GM21576 (cell line): ENCODE measurements around the gene PPP2R2B.
"Not testable (repeated sequence)": the region's sequence is repeated elsewhere in the genome, so short reads cannot be mapped to it uniquely, and the experiment has no call there.

Experiments
- ATAC-seq: cut with Tn5 transposase; IDR thresholded peaks from one replicate; pipeline ENCODE4 v1.9.1; 2021; ENCODE audit warnings: mild to moderate bottlenecking, moderate library complexity; ENCODE audit not compliant: unreplicated experiment

PPP2R2B gene

DNA sequence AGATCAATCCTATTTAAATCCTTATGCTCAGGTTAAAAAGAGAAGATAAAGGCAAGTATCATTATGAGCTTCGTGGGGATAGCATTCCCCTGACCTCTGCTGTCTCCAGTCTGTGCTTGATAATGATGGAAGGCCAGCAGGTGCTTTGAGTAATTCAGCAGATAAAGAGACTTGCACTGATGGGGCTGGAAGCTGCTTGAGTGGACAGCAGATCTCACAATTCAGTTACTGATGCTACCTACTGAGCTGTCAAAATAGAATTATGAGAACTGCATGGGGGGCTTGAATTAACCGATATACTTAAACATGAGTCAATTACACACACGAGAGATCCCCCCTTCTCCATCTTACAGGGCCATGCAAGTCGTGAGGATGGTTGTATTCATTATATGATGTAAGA, 254.9 kb downstream of the PPP2R2B start:
- no peak for ATAC-seq

DNA sequence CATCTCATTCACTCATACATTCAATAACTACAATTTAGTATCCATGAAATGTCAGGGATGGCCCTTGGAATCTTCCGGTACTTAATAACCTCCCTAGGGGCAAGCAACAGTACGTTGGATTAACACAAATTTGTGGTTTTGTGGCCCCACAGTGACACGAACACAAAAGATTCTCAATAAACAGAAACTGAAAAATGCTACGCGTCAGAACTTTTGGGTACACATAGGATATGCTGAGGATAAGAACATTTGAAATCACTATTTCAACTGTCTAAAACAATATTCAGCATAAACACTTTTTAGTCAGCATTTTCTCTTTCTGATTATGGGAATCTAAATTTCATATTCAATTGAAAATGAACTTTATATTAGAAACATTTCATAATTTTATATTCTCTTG, 255.5 kb downstream of the PPP2R2B start:
- ATAC-seq = no peak

DNA sequence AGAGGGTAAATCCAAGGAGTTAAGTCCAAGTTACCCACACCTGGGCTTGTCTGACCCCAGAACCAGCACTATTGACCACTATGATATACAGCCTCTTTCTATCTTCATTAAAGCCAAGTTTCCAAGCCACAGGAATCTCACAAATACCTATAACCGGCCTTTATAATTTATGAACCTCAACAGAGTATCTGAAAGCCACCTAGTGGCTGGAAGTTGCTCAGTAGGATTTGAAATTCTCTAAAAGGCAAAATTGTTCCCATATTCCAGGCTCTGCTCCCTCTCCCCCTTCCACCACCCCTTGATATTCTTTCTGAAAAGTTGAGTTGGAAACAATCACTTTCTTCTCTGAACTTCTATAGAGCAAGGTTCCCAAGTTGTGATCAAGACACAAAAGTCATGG, 256.2 kb downstream of the PPP2R2B start:
- ATAC-seq = no peak

DNA sequence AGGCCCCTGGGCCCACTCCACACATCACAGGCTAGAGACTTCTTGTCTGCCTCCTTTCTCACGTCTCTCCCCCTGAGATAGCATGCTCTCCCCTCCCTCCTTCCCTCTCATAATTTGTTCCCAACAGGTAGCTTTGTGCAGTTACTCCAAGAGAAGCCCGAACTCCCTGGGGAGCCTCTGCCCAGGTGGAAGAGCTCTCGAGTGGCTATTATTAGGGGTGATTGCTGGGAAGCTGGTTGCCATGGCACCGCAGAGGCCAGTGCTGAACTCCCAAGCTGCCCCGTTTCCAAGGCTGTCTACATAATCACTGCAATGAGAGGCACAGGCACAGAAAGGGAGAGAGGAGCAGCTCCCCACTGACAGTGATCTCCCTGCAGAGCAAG, 257.9 kb downstream of the PPP2R2B start:
- no peak for ATAC-seq

DNA sequence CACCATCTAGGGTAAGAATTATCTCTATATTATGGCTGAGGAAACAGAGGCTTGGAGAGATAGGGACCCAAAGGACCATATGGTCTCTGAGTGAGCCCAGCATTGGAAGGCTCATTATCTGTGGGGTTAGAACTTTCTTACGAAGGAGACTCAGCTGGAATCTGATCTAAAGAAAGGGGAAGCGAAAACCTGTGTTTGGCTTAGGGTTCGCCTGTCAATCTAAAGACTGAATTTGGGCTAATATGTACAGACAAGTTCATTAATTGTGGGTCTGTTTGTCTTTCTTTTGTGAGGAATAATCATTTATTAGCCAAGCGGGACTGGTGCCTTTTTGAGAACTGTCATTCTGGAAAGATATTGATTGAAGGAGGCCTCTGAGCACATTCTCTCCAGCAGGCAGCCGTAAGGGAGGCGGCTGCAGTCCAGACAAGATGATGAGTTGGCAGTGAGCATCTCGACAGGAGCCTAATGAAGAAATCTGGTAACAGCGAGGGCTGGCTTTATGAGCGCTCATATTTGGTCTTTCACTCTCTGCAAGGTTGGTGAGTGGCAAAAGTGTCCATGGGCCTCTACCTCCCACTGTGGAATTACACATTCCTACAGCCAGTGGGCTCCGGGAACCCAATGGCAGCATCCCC, 258.4 kb downstream of the PPP2R2B start:
- no peak for ATAC-seq

DNA sequence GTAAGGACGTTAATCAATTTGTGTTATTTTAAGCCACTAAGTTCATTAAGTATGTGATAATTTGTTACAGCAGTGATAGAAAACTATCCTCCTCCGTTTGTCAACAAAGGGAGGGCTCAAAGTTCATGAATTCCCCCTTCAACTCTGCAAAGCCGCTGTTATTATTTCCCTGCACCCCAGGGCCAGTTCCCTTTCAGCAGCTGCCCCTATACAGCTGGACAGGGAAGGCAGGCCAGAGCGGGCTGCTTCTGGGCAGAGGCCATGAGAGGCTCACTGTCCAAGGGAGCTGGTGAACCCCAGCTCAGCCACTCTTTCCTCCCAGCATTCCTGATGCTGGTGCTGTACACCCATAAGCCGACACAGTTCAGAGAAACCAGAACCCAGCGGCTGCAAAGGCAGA, 260.1 kb downstream of the PPP2R2B start:
- ATAC-seq = no peak

DNA sequence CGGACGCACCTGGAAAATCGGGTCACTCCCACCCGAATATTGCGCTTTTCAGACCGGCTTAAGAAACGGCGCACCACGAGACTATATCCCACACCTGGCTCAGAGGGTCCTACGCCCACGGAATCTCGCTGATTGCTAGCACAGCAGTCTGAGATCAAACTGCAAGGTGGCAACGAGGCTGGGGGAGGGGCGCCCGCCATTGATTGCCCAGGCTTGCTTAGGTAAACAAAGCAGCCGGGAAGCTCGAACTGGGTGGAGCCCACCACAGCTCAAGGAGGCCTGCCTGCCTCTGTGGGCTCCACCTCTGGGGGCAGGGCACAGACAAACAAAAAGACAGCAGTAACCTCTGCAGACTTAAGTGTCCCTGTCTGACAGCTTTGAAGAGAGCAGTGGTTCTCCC, 268.8 kb downstream of the PPP2R2B start:
- ATAC-seq = not testable (repeated sequence)

DNA sequence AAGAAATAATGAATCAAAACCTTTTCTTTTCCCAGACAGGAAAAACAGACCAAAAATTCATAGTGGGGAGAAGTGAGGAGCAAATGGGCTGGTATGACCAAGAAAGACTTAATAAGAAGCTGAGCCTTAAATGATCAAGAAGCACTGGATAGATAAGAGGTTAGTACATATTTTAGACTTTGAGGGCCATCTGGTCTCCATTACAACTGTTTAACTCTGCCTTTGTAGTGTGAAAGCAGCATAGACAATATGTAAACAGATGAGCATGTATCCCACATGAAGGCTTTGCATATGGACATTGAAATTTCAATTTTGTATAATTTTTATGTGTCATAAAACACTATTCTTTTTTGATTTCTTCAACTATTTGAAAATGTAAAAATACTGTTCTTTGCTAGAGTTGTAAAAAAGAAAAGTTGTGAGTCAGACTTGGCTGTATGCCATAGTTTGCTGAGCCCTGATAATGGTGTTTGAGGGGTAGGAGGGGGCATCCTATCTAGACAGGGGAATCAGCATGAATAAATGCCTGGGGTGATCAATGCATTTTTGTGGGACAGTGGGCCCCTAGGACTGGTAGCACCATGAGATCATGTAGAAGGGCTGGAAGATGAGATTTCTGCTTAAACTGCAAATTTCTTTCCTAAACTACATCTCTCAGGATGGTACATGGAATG, 270.8 kb downstream of the PPP2R2B start:
- no peak for ATAC-seq

DNA sequence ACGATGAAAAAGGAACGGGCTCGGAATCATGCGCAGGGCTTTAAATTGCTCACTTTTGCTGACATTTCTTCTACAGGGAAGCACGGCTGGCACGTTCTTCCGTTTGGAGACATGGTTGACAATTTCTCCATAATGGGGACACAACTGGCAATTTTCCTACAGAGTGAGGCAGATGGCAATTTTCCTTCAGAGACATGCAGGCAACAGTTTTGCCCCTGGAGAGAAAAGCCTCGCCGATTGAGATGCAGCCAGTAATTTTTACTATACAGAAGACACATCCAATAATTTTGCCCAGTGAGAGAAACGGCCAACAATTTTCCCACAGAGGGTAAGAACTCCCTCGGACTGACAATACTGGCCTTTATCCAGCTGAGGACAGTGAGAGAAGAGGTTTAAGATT, 271.7 kb downstream of the PPP2R2B start:
- ATAC-seq = no peak

DNA sequence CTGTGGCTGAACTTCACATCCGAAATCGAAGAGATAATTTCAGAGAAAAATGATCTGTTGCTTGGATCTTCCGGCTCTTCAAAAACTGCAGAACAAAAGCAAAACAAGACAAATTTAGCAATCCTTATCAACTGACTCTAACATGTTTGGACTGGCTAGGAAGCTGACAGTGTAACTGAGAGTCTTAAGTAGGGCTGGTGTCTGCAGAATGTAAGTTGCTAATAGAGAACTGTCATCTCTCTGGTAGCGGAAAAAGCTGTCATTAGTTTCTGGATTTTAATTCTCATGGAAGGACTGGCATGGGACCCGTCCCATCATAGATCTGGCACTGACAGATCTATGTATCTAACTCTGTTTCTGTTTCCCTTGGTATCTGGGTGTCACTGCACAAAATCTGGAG, 278.2 kb downstream of the PPP2R2B start:
- no peak for ATAC-seq

DNA sequence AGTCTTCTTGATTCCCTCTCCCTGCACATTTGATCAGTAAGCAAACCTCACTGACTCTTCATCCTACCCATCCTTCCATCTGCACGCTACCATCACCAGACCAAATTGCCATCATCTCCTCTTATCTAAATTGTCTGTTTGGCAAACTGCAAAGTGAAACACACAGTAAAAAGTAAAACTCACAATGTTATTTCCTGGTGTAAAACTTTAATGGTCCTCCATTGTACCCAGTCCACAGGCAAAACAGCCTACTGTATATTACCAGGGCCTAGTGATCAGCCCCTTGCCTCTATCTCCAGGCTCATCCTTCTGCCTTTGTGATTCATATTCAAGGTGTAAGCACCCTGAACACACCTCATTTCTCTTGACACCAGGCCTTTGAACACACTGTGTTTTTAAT, 279.3 kb downstream of the PPP2R2B start:
- no peak for ATAC-seq

DNA sequence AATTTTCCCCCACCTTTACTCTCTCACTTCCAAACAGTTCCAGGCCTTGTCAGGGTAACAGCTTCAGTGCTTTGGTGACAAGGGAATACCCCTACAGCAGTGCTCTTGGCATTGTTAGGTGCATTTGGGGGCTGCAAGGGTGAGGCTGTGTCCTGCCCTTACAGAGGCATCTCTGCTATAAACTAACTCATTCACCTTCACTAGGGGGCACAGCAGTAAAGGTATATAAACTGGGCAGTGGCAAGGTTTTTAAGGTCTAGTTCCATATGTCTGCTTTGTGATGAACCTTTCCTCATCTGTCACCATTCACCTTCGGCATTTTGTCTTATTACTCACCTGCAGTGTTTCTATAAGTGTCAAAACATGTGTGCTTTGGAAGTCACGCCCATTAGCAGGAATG, 283.5 kb downstream of the PPP2R2B start:
- no peak for ATAC-seq

DNA sequence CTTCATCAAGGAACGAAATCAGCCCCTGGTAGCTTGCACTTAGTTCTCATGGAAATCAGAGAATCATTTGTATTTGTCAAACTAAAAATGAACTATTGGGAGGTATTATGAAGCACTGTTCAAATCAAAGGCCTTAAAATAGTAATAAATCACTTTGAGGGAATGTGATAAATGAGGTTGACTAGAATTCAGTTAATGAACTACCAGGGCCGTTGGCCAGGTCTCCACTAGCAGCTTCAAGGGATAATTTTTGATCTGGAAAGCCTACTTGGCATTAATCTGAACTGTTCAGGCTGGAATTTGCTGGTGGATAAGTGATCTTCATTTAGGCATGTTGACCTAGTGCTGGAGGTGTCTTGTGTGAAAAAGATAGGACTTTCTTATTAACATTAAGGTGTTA, 286.2 kb downstream of the PPP2R2B start:
- no peak for ATAC-seq

DNA sequence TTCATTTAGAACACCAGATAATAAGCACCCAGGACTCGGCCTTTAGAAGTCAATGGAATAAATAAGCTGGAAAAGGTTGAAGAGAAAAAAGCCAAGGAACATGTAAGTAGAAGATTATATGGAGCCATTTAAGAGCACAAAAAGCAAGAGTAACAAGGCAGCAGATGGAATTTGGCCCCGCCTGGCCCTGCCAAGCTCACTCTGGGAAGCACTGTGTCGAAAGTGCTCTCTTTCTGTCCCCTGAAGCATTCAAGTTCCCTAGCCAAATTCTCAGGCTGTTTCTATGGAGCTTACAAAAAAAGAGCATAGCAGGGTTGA, 289.6 kb downstream of the PPP2R2B start:
- ATAC-seq = no peak

DNA sequence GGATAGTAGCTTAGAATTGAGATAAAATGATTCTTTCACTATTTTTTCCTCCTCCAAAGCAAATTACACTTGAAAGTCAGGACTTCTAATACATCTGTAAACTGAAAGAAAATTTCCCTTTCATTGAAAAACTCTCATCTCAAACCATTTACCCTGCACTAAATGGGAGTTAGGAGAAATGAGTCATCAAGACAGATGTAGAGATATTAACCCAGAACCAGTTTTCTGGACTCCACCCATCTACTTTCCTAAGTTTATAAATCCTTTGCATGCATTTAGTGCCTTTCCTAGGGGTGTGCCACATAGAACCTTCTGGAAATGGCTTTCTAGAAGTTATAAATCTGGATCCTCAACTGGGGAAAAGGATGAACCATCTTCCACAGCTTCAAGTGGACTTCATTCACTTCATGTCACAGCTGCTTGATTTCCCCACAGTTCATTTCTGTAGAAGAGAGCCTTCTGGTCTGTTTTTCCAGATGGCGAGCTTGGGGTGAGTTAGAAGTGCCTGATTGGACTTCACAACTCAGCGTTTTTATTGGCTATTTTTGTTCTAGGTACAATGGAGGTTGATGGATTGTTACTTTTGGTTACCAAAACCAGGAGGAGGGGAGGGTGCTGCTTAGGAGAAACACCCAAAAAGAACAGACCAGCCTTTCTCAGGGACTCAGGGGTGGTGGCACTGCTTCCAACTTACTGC, 290.1 kb downstream of the PPP2R2B start:
- ATAC-seq = no peak

DNA sequence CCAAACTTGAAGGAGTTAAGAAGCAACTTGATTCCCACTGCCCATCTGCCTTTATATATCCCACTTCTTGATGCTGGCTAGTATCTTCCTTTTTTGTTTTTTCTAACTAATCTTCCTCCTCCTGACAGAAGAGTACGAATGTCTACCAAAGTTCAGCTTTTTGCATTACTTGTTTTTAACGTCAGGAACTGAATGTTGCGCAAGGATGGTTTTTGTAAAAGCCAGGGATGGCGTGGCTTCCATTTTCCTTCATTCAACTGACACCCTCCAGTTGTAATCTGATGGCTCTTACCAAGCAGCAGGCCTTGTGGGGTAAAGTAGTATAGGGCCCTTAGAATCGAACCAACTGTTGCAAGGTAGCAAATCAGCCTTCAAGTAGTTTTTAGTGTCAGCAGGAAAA, 291.8 kb downstream of the PPP2R2B start:
- ATAC-seq = no peak

DNA sequence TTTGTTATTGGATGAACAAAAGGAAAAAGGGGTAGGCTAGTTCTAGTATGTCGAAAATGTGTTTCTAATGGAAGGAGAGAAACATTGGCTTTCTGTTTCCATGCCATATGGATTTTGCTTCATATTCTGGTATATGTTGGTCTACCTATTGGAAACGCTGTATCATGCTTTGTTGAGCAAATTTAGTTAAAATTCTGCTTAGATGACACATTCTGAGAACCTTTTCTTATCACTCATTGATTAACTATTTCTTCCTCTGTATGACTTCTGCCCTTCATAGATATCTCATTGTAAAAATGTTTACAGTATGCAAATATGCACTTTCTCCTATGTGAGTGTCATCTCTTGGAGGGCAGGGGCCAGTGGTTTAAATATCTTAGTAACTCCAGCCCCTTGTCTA, 293.8 kb downstream of the PPP2R2B start:
- no peak for ATAC-seq

DNA sequence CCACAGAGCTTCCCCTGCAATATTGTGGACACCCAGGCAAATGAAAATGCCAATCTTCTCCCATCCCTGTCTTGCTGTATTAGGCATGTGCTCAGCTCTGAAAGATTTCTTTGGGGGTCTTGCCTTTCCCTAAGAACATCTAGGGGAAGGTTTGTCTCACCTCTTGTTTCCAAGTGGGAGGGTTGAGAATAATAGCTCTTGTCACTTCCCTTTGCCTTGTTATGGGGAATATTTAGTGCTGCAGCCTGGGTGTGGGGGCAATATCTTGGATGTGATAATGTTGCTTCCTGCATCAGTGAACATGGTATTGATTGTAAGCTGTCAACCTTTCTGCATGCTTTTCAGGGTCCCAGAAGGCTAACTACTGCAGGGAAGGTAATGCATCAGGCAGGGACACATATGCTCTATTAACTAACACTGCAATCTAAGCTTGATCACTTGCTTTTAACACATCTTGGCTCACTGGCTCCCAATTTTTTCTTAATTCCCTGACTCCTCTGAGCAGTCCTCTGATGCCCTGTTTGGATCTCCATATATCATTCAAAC, 296.4 kb downstream of the PPP2R2B start:
- no peak for ATAC-seq

DNA sequence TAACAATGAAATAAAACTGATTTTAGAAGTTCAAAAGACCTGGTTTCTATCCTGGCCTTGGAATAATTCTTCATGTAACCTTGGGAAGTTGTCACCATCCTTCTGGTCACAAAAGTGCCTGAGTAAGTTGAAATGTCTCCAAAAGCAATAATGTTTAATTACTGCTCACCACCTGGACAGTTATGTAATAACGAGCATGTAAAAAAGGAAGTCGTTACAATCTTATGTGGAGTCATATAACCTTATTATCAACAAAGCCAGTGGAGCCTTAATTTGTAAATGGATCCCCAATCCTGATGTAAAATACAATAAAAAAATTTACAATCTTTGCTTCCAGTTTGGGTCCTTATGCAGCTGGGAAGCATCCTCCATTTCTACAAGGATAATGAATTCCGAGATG, 298.3 kb downstream of the PPP2R2B start:
- ATAC-seq = no peak

DNA sequence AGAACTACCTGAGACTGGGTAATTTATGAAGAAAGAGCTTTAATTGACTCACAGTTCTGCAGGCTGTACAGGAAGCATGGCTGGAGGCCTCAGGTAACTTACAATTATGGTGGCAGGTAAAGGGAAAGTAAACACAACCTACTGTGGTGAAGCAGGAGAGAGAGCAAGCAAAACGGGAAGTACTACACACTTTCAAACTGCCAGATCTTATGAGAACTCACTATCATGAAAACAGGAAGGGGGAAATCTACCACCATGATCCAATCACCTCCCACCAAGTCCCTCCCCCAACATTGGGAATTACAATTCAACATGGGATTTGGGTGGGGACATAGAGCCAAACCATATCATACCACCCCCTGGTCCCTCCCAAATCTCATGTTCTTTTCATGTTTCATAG, 303.8 kb downstream of the PPP2R2B start:
- no peak for ATAC-seq

DNA sequence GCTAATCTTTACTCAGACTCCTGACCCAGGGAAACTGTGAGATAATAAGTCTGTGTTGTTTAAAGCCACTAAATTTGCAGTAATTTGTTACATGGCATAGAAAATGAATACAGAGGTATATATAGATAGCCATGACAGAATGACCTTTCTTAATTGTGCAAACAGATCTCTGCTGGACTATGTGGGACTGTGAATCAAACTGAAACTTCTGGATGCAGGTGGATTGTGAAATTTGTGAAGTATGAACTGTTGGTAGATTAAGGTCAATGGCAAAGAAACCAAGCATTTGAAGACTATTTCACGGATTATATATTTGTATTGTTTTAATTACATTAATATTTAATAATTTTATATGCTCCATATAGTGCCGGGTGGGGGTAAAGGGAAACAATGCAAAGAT, 310.4 kb downstream of the PPP2R2B start:
- no peak for ATAC-seq

DNA sequence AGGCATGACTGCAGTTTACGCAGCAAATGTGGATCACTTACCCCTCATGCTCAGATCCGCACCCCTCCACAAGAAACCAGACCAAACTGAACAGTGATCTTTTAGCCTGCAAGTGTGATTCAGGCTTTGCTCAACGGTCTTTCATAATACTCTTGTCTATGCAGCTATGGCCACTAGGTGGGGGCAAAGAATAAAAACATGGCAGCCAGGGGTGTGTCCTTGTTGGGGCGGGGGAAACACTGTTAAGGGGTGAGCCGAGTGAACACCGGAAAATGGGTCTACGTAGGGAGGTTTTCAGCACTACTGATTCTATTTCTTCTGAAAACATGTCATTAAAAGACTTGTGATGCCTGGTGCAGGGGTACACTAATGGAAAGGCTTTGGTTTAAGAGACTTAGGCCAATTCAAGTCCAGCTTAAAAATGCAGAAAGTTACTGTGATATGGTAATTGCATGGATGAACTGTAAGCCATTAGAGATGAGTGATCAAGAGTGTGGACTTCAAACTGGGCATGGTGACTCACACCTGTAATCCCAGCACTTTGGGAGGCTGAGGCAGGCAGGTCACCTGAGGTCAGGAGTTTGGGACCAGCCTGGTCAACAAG, 312.7 kb downstream of the PPP2R2B start:
- peak; percentile 96 for ATAC-seq
